Smooth muscle cell (in vitro differentiated cells): ENCODE measurements around the gene MYL5. TPM values are rescaled to one million over a fixed set of nuclear protein-coding genes. Genes with fewer than 3 reads are reported as not detected.

Source experiments
- DNase-seq: peaks from one replicate; lab custom pipeline; 2025; ENCODE audit not compliant: unreplicated experiment; lab: John Stamatoyannopoulos, UW
- H2AFZ ChIP-seq: fragments of 200-600 bp; sonication (generic); 2 replicates; pipeline ENCODE4 v1.6.0; 2016; ENCODE audit warnings: antibody characterized with exemption, low read depth, mild to moderate bottlenecking
- H3F3A ChIP-seq: fragments of 200-600 bp; sonication (generic); 2 replicates; pipeline ENCODE4 v1.6.0; 2017; ENCODE audit warnings: antibody characterized with exemption, low read depth
- H3K27ac ChIP-seq: fragments of 200-600 bp; sonication (generic); 2 replicates; pipeline ENCODE4 v1.5.1; 2016; ENCODE audit warnings: low read depth, mild to moderate bottlenecking
- H3K27me3 ChIP-seq: fragments of 200-600 bp; sonication (generic); 2 replicates; pipeline ENCODE4 v1.6.1; 2016; ENCODE audit warnings: low read depth, mild to moderate bottlenecking
- H3K36me3 ChIP-seq: fragments of 200-600 bp; sonication (generic); 2 replicates; pipeline ENCODE4 v1.5.1; 2016; ENCODE audit warnings: low read depth
- H3K4me1 ChIP-seq: fragments of 200-600 bp; sonication (generic); 2 replicates; pipeline ENCODE4 v1.5.1; 2016; ENCODE audit warnings: low read depth
- H3K4me2 ChIP-seq: fragments of 200-600 bp; sonication (generic); 2 replicates; pipeline ENCODE4 v1.6.0; 2016; ENCODE audit warnings: mild to moderate bottlenecking
- H3K4me3 ChIP-seq: fragments of 200-600 bp; sonication (generic); 2 replicates; pipeline ENCODE4 v1.5.1; 2016; ENCODE audit warnings: mild to moderate bottlenecking
- H3K79me2 ChIP-seq: fragments of 200-600 bp; sonication (generic); 2 replicates; pipeline ENCODE4 v1.6.0; 2016; ENCODE audit warnings: low read depth, mild to moderate bottlenecking
- H3K9ac ChIP-seq: fragments of 200-600 bp; sonication (generic); 2 replicates; pipeline ENCODE4 v1.6.0; 2016; ENCODE audit warnings: low read depth
- H3K9me3 ChIP-seq: fragments of 200-600 bp; sonication (generic); replicated peaks from 2 replicates; pipeline ENCODE4 v1.5.1; 2016; ENCODE audit warnings: low read depth
- H4K20me1 ChIP-seq: fragments of 200-600 bp; sonication (generic); 2 replicates; pipeline ENCODE4 v1.6.0; 2016; ENCODE audit warnings: low read depth
- CTCF ChIP-seq: fragments of 200-600 bp; sonication (generic); IDR thresholded peaks from 2 replicates; pipeline ENCODE4 v1.5.1; 2017; ENCODE audit warnings: borderline replicate concordance, mild to moderate bottlenecking, antibody characterized with exemption; ENCODE audit not compliant: insufficient read depth, poor library complexity, severe bottlenecking
- WGBS: methylation state at CpG from one replicate; pipeline ENCODE4 v1.1.7; 2016; ENCODE audit warnings: low lambda C conversion rate; 5-methylcytosine and 5-hydroxymethylcytosine counted together
- polyA plus RNA-seq: library from polyadenylated mRNA; unstranded; fragments of >200 nt; fragmentation: Nextera tagmentation; extraction: Ambion mirVana; gene quantifications from 2 replicates; pipeline ENCODE4 v1.2.1, GENCODE V29; 2016
- total RNA-seq: library from RNA; depleted of rRNA; stranded (reverse); fragments of >200 nt; gene quantifications from 2 replicates; pipeline ENCODE4 v1.2.3, GENCODE V29; 2014

MYL5 gene
- total and polyA plus RNA-seq, 2 experiments from 2014 or later, result 6.7 to 6.8 TPM

GRCh38 chr4:706834-707598, 32.7 kb downstream of the MYL5 start:
- H3K9me3 ChIP-seq, result no peaks in the 10 kb centered on the region

GRCh38 chr4:707929-708630, 33.7 kb downstream of the MYL5 start:
- peaks cover 61% of the 10 kb centered on the region for H4K20me1 ChIP-seq

More at GRCh38 chr4:706834-707598, 32.7 kb downstream of the MYL5 start:
- no peak for DNase-seq
- no peaks in the 10 kb centered on the region for H3K36me3 ChIP-seq
- H3K9ac ChIP-seq, result peak overlapping the region; percentile 100
- peaks cover 20% of the 10 kb centered on the region for H3K4me1 ChIP-seq
- H3K4me2 ChIP-seq, result peak overlapping the region; percentile 99
- no peak overlapping the region for H3K27ac ChIP-seq
- H3K4me3 ChIP-seq, result peak overlapping the region; percentile 100
- no peak overlapping the region for H2AFZ ChIP-seq
- TF ChIP-seq CTCF, result no peak
- H3K79me2 ChIP-seq, result peaks cover 63% of the 10 kb centered on the region
- H3K27me3 ChIP-seq, result no peaks in the 10 kb centered on the region
- H3F3A ChIP-seq, result no peaks in the 10 kb centered on the region
- 81% methylated on average over 20 of the region's 21 CpGs for WGBS
- H4K20me1 ChIP-seq, result peaks cover 50% of the 10 kb centered on the region

GRCh38 chr4:708631-708933, 34.2 kb downstream of the MYL5 start:
- Histone ChIP-seq H3K9ac (no peak overlapping the region), H3K27me3 (no peaks in the 10 kb centered on the region), H3K4me1 (peaks cover 20% of the 10 kb centered on the region), H3K79me2 (peaks cover 79% of the 10 kb centered on the region), H3F3A (no peaks in the 10 kb centered on the region), H3K4me2 (peak overlapping the region; percentile 99), H3K4me3 (peak overlapping the region; percentile 100), H3K36me3 (no peaks in the 10 kb centered on the region), H2AFZ (no peak overlapping the region), H3K9me3 (no peaks in the 10 kb centered on the region), H3K27ac (no peak overlapping the region), H4K20me1 (peaks cover 66% of the 10 kb centered on the region)
- DNase-seq, result no peak
- TF ChIP-seq CTCF, result no peak
- 97% methylated on average over 6 of the region's 6 CpGs for WGBS

More at GRCh38 chr4:707929-708630, 33.7 kb downstream of the MYL5 start:
- H3K79me2 ChIP-seq, result peaks cover 74% of the 10 kb centered on the region
- 94% methylated on average over 9 of the region's 11 CpGs for WGBS
- TF ChIP-seq CTCF, result no peak
- H3K27me3 ChIP-seq, result no peaks in the 10 kb centered on the region
- no peak overlapping the region for H2AFZ ChIP-seq
- no peak overlapping the region for H3K9ac ChIP-seq
- H3K4me2 ChIP-seq, result peak overlapping the region; percentile 99
- H3K9me3 ChIP-seq, result no peaks in the 10 kb centered on the region
- no peak for DNase-seq
- H3K4me3 ChIP-seq, result peak overlapping the region; percentile 100
- no peak overlapping the region for H3K27ac ChIP-seq
- H3K4me1 ChIP-seq, result peaks cover 20% of the 10 kb centered on the region
- no peaks in the 10 kb centered on the region for H3F3A ChIP-seq
- no peaks in the 10 kb centered on the region for H3K36me3 ChIP-seq
